Measurements from ENCODE around the gene TNFRSF4.

TNFRSF4 gene

DNA sequence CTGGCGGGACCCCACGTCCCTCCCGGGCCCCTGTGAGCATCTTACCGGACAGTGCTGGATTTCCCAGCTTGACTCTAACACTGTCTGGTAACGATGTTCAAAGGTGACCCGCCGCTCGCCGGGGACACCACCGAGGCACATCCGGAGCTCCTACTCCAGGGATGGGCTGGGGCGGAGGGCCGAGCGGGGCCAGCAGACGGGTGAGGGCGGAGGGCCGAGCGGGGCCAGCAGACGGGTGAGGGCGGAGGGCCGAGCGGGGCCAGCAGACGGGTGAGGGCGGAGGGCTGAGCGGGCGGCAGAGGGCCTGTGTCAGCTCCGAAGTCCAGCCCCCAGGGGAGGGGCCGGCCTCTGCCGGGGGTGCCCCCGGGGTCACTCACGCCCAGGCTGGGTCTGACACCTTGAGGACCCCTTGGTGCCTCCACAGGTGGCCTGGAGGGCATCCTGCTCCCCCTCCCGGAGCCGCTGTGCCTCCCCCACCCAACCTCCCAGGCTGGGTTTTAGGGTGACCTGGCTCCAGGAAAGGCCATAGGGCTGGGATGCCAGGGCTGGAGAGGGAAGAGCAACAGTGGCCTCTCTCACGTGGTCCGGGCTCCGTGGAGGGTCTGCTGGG is 46.0 kb downstream of the TNFRSF4 start:
- DNase-seq, result no peak

DNA sequence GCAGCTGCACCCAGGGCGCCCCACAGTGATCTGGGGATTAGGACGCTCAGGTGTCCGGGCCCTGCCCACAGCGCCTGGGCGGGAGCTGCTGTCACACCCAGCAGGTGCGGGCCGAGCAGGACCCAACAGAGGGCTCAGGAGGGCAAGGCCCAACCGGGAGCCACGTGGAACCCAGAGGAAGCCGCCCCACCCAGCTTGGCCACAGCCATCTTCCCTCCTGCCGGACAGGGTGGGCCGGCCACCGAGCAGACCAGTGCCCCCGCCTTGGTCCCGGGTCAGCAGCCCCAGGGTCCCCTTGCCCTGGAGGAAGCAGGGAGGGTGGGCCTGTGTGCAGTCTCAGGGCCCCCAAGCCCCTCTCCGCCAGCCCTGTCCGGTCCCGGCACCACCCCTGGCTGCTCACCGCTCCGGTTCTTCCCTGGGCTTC is 46.5 kb downstream of the TNFRSF4 start:
- DNase-seq, result no peak

DNA sequence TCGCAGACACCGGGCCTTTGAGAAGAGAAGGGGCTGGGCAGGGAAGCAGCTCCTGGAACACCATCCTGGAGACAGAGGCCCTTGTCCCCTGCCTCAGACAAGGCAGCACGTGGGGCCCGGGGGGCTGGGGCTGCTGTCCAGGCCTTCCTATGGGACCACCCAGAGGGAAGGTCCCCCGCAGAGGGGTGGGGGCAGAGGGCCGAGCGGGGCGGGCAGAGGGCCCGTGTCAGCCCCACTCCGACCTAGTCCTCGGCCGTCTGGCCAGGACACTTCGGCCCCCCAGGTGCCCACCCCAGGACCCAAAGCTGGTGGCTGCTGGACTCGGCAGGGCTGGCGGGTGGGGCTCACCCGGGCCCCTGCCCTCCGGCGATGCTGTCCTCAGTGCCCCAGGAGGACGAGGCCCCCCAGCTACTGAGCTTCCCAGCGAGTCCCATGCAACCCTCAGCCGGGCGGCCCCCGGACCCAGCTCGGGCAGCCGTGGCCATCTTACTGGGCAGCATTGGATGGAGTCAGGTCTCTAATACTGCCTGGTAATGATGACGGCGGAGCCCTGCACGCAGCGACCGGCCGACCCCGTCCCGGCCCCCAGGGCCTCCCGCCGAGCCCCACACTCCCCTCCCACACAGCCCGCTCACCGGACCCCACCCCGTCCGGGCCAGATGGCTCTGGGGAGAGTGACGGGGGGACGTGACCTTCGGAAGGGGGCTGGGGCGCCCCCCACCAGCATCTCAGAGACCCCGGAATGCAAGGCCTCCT is 47.1 kb downstream of the TNFRSF4 start:
- DNase-seq, result no peak

DNA sequence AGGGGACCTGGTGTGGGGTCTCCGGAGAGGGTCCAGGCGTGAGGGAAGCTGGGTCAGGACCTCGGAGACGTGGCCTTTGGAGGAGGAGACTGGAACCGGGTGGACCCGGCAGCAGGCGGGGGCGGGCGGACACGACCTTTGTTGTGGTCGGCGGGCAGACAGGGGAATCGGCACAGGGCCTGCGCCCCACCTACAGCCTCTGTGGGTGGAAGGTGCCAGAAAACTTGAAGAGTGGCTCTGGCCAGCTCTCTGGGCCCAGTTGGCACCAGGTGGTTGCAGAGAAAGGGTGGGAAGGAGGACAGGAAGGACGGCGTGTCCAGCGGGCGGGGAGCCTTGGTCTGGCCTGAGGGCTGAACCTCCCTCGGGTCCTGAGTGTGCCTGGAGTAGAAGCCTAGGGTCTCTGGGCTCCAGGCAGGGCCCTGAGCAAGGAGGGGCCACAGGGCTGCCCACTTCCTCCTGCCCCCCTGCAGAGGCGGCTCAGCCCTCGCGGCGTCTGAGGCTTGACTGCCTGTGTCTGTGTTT is 48.0 kb downstream of the TNFRSF4 start:
- DNase-seq, result no peak

DNA sequence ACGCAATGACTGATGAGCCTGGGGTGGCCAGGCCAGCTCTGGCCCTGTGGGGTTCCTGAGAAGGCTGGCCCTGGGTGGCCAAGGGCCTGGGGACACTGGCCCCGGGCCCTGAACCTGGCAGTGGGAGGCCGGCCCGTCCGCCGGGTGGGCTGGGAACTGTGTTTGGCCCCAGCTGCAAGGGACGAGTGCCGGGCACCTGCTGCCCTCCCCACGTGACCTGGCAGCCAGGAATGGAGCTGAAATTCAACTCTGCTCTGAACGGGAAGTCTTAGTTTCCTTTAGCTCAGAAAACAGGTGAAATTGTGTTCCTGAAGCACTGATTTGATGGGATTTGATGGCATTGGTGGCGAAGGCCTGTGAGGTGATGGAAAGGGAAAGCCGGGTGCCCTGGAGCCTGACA is 48.5 kb downstream of the TNFRSF4 start:
- DNase-seq, result no peak

DNA sequence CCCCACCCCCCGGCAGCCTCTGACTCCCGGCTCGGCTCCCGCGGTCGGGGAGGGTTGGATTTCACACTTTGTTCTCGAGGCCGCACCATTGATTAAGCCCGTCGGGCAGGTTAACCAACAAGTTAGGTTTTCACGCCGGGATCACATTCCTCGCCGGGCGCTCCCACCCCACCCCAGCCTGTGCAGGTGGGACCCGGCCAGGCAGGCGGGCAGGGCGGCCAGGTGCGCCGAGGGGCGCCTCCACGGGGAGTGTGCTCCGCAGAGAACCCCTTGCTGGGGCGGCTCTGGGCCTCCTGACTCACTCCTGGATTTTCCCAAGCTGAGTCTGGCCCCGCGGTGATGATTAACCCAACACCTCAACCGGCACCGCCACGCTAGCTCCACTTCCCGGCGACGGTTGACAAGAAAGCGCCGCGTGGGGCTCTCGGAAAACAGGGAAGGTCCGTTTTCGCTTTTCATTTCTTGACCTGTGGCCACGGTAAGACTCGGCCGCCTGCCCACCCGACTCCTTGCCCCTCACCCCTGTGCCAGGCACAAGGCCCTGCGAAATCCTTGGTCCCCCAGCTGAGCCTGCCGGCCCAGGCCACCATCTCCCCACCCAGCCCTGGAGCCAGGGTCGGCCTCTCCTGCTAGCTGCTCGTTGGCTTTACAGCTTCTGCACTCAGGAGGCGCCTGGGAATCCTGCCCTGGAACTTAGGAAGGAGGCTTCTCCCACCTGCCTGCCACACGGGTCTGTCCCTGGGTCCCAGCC is 49.1 kb downstream of the TNFRSF4 start:
- no peak for DNase-seq

DNA sequence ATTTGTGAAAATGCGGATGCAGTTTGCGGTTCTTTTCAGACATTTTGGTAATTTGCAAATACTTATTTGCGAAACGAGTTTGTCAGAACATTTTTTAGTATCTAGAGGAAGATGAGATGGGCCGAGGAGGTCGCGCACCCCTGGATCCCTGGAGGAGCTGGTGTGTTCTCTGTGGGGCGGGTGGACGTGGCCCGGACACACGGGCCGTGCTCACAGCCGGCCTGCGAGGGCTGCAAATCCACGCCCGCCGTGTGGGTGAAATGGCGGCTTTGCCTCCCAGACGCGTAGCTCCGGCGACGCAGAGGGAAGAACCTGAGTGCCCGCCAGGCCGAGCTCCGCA is 49.6 kb downstream of the TNFRSF4 start:
- DNase-seq, result no peak

DNA sequence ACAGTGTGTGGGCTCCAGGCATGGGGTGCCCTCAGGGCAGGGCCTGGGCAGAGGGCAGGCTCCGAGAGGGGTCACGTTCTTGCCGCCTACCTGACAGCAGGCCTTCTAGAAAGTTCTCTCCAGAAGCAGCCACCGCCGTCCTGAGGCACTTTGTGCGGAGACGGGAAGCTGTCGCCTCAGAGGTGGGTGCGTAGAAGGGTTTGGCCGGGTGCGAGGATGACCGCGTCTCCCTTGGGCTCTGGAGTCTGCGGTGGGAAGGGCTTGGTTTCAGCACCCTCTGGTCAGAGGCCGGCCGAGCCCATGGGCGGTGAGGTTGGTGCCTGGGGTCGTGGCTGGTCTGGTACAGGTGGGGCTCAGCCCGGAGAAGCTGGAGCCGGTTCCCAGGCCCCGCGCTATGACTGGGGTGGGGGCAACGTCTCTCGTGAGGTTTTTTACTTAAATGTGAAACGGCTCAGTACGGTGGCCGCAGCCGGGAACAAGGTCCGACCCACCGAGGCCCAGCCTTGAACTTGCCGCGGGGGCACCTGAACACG is 50.3 kb downstream of the TNFRSF4 start:
- no peak for DNase-seq

DNA sequence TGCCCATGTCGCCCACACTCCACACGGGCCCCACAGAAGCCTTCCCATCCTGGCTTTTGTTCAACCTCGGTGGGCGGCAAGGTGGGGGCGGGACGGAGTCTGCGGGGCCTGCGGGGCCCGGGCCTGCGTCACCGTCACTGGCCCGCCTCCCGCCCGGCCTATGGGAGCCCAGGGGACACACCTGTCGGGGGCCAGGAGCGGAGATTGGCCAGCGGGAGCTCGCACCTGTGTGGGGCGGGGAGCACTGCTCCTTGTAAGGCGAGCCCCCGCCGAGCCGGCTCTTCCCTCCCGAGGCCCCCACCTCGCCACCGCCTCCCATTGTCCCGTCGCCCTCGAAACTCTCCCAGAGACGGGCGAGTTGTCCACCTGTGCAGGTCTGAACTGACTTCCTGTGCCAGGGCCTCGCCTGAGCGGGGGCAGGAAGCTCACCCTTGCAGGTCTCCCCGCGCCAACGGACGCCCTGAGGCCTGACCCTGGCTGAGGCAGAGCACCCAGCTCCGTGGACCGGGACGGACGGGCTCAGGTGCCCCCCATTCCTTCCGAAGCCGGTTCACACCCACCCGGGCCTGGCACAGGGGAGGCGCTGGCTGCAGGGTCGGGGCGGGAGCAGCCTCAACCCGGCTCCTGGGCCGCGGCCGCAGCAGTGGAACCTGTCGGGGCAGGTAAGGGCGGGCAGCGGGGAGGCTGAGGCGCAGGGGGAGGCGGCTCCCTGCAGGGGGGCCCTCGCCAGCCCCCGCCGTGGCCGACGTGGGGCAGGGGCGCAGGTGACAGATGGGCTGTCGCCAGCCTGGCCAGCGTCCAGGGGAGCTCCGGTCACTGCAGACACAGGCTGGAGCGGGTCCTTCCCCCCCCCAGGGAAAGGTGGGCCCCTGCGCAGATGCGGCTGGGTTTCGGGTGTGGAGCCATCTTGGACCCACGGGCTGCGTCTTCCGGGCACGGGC is 51.1 kb downstream of the TNFRSF4 start:
- no peak for DNase-seq

DNA sequence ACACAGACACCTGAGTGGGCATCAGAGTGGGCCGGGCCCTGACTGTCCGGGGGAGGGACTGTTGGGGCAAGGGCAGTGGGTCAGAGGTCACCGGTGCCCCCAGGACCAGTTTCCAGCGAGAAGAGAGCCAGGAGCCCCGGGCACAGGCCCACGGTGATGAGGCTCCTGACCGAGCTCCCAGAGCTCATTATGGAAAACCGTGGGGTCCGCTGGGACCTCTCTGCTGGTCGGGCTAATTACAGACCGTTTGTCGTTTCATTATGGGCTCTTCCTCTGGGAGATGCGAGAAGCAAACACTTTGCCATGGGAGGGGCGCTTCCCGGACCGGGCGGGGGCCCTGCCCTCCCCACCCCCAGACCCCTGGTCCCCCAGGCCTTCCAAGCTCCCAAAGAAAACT is 52.3 kb downstream of the TNFRSF4 start:
- DNase-seq, result no peak

All from effector CD4-positive, alpha-beta T cell (primary cell).